Bronchial epithelial cell (primary cell): ENCODE data around the gene AUTS2. TPM values are rescaled to one million over a fixed set of nuclear protein-coding genes. Genes with fewer than 3 reads are reported as not detected.

Experiments
- DNase-seq: peaks from one replicate; pipeline ENCODE4 v3.0.0-alpha.2; 2010; ENCODE audit warnings: low read depth
- FAIRE-seq: peaks from 2 replicates; lab custom pipeline; 2011; peaks lifted over from hg19 to GRCh38; lab: Jason Lieb, UNC
- H3K27me3 ChIP-seq: 2 replicates; pipeline ENCODE4 v1.5.1; 2011; ENCODE audit warnings: low read length; ENCODE audit not compliant: control insufficient read depth, insufficient read depth
- H3K36me3 ChIP-seq: 2 replicates; pipeline ENCODE4 v1.5.1; 2011; ENCODE audit warnings: low read length; ENCODE audit not compliant: control insufficient read depth, insufficient read depth
- H3K4me3 ChIP-seq: 2 replicates; pipeline ENCODE4 v1.5.1; 2011; ENCODE audit warnings: mild to moderate bottlenecking, low read depth, low read length, control low read depth
- total RNA-seq: library from RNA; depleted of rRNA; stranded (reverse); fragments of >200 nt; gene quantifications from 2 replicates; pipeline ENCODE4 v1.2.1, GENCODE V29; 2014
- TF ChIP-seq, protein P1 (sequence below): IDR thresholded peaks from 2 replicates; pipeline ENCODE4 v1.5.1; 2011; ENCODE audit warnings: mild to moderate bottlenecking, moderate library complexity, low read length, control low read depth, inconsistent platforms; ENCODE audit not compliant: insufficient read depth, severe bottlenecking

AUTS2 gene
- total RNA-seq, 1 donor from 2014 or later, result 9.5 TPM

DNA sequence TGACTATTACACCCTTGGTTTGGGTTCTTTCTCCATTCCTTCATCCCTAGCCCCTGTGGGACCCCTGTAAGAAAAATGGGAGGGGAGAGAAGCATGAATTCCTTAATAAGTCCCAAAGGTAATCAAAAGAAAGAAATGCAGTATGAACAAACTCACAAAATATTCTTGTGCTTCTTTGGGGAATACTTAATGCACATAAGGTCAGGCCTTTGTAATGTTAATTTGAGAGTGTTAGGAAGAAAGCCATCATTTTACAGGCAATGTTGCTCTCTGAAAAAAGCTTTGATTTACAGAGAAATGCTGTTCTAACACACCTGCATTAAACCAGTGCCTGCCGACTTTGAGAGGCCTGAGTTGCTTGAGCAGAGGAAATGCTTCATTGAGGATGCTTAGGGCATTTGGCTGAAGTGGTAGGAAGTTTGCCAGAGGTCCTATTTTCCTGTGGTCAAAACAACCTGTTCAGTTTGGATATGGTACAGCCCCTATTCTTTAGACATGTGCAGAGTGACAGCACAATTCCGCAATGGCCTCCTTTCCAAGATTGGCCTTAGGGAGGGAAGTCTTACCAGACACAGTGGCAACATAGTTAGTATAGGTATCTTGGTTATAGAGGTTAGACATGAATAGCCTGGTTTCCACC is 643.4 kb downstream of the AUTS2 start:
- TF ChIP-seq, protein P1, sequence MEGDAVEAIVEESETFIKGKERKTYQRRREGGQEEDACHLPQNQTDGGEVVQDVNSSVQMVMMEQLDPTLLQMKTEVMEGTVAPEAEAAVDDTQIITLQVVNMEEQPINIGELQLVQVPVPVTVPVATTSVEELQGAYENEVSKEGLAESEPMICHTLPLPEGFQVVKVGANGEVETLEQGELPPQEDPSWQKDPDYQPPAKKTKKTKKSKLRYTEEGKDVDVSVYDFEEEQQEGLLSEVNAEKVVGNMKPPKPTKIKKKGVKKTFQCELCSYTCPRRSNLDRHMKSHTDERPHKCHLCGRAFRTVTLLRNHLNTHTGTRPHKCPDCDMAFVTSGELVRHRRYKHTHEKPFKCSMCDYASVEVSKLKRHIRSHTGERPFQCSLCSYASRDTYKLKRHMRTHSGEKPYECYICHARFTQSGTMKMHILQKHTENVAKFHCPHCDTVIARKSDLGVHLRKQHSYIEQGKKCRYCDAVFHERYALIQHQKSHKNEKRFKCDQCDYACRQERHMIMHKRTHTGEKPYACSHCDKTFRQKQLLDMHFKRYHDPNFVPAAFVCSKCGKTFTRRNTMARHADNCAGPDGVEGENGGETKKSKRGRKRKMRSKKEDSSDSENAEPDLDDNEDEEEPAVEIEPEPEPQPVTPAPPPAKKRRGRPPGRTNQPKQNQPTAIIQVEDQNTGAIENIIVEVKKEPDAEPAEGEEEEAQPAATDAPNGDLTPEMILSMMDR, result no peak
- no peak for FAIRE-seq
- Histone ChIP-seq H3K27me3 (no peaks in the 10 kb centered on the region), H3K4me3 (no peak overlapping the region), H3K36me3 (no peaks in the 10 kb centered on the region)
- no peak for DNase-seq

DNA sequence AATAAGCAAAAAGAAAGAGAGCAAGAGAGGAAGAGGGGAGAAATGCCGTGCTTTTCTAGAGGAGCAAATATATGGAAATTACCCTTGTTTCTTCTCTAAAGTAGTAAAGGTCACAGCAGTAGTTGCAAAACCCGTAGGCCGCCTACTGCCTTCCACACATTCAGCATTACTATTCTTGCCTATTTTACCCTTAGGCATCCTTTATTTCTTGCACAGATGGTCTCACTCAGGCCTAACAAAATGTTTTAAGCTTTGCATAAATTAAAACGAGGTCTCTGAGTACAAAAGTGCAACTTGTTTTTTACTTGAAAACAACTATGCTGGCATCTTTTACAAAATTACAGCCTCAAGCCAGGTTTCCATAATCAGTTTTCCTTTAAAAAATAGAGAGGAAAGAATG is 644.6 kb downstream of the AUTS2 start:
- TF ChIP-seq, protein P1, result no peak
- no peak for FAIRE-seq

DNA sequence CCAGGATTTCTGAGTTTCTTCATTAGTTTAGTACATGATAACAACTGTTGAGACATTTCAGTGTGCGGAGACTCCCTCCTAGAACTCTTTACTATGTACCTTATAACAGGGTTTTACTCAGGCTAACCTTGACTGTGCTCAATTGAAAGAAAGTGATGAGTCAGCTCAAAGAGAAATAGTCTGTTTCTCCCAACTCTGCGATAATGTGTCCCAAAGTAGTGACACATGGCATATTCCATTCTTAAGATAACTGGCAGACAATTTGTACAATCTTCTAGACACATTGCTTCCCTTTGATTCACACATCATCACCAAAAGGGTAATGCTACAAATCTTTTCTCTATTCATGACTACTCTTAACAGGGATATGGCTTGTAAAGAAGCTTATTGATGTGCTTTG is 645.2 kb downstream of the AUTS2 start:
- TF ChIP-seq, protein P1, result no peak
- no peaks in the 10 kb centered on the region for H3K27me3 ChIP-seq
- no peaks in the 10 kb centered on the region for H3K36me3 ChIP-seq
- FAIRE-seq (no peak), DNase-seq (no peak)
- H3K4me3 ChIP-seq, result no peak overlapping the region

More for the DNA sequence above, 644.6 kb downstream of the AUTS2 start:
- H3K4me3 ChIP-seq, result no peak overlapping the region
- H3K36me3 ChIP-seq, result no peaks in the 10 kb centered on the region
- H3K27me3 ChIP-seq, result no peaks in the 10 kb centered on the region
- no peak for DNase-seq

DNA sequence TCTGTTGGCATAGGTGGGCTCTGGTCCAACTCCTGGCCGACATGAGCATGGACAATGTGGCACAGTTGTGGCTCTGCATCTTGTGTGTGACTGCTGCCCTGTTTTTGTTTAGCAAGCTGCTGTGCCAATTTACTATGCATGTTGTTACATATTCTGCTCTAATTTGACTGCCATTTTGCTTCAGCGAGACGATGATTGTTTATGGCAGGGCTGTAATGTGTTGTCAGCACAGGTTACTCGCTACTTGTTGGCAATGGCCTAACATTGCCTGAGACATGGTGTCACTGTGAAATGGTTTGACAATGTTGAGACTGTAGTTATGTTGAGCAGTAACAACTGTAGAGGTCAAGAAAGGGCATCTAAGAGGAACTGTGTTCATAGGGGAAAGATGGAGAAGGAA is 659.6 kb downstream of the AUTS2 start:
- no peak for DNase-seq
- Histone ChIP-seq H3K27me3 (no peaks in the 10 kb centered on the region), H3K4me3 (no peak overlapping the region), H3K36me3 (no peaks in the 10 kb centered on the region)
- TF ChIP-seq, protein P1, result no peak
- FAIRE-seq, result no peak

DNA sequence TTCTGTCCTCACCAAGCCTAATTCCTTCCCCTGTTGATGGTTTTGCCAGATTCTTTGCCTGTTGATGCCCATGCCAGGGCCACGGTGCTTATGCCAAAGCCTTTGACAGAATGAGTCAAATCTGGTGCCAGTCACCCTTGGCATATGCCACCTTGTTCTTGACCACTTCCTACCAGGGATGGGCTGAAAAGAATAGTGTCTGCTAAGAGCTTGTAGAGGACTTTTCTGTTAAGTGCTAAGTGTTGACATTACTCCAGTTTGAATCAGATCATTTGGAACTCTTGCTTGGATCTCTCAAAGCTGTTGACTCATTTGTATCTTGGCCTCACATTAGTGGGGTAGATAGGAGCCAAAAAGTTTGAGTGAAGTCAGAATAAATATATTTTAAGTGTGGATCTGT is 661.2 kb downstream of the AUTS2 start:
- Histone ChIP-seq H3K36me3 (no peaks in the 10 kb centered on the region), H3K4me3 (no peak overlapping the region), H3K27me3 (no peaks in the 10 kb centered on the region)
- TF ChIP-seq, protein P1, result no peak
- DNase-seq, result no peak
- FAIRE-seq, result no peak
